Measurements from ENCODE around the gene TNIP1.

Gene TNIP1

GRCh38 chr5:151039665-151040064 is 41.2 kb downstream of the TNIP1 start:
- no peak for DNase-seq (ENCODE audit: low spot score)

GRCh38 chr5:151038801-151039238 is 42.0 kb downstream of the TNIP1 start:
- no peak for DNase-seq (ENCODE audit: low spot score)

GRCh38 chr5:151038412-151038745 is 42.5 kb downstream of the TNIP1 start:
- DNase-seq (ENCODE audit: low spot score): no peak

GRCh38 chr5:151037561-151038411 is 43.0 kb downstream of the TNIP1 start:
- no peak for DNase-seq (ENCODE audit: low spot score)

- no peak for DNase-seq (ENCODE audit: low spot score)
Measured at GRCh38 chr5:151036556-151036955, 44.3 kb downstream of the TNIP1 start.

- no peak for DNase-seq (ENCODE audit: low spot score)
Measured at GRCh38 chr5:151034422-151035379, 46.1 kb downstream of the TNIP1 start.

- DNase-seq (ENCODE audit: low spot score): no peak
Measured at GRCh38 chr5:151033217-151033934, 47.5 kb downstream of the TNIP1 start.

GRCh38 chr5:151031554-151031953 is 49.3 kb downstream of the TNIP1 start:
- no peak for DNase-seq (ENCODE audit: low spot score)

- no peak for DNase-seq (ENCODE audit: low spot score)
Measured at GRCh38 chr5:151030379-151030778, 50.5 kb downstream of the TNIP1 start.

- no peak for DNase-seq (ENCODE audit: low spot score)
Measured at GRCh38 chr5:151030056-151030336, 50.8 kb downstream of the TNIP1 start.

GRCh38 chr5:151029179-151030055 is 51.4 kb downstream of the TNIP1 start:
- no peak for DNase-seq (ENCODE audit: low spot score)

GRCh38 chr5:151028717-151029116 is 52.1 kb downstream of the TNIP1 start:
- DNase-seq (ENCODE audit: low spot score): no peak

- no peak for DNase-seq (ENCODE audit: low spot score)
Measured at GRCh38 chr5:151027961-151028479, 52.8 kb downstream of the TNIP1 start.

- no peak for DNase-seq (ENCODE audit: low spot score)
Measured at GRCh38 chr5:151026679-151027078, 54.2 kb downstream of the TNIP1 start.

GRCh38 chr5:151026088-151026487 is 54.7 kb downstream of the TNIP1 start:
- DNase-seq (ENCODE audit: low spot score): no peak

GRCh38 chr5:151025250-151025606 is 55.6 kb downstream of the TNIP1 start:
- no peak for DNase-seq (ENCODE audit: low spot score)

- DNase-seq (ENCODE audit: low spot score): no peak
Measured at GRCh38 chr5:151024440-151025249, 56.2 kb downstream of the TNIP1 start.

GRCh38 chr5:151023651-151024050 is 57.2 kb downstream of the TNIP1 start:
- no peak for DNase-seq (ENCODE audit: low spot score)

GRCh38 chr5:151023047-151023615 is 57.7 kb downstream of the TNIP1 start:
- DNase-seq (ENCODE audit: low spot score): no peak

- DNase-seq (ENCODE audit: low spot score): no peak
Measured at GRCh38 chr5:151022511-151023018, 58.3 kb downstream of the TNIP1 start.

All from HuH-7.5 (cell line).